Activated CD8-positive, alpha-beta memory T cell treated with anti-CD3 and anti-CD28 coated beads for 4 hours (primary cell): Measurements from ENCODE around the gene TNFRSF19.
"Not testable (repeated sequence)": the region's sequence is repeated elsewhere in the genome, so short reads cannot be mapped to it uniquely, and the experiment has no call there.

ENCODE experiments used
- DNase-seq, 2 donors: peaks; one replicate each; pipeline ENCODE4 v3.0.0-alpha.2; 2020; ENCODE audit warnings: low read depth in 2 of 2

Gene TNFRSF19

GRCh38 chr13:23570099-23570920, at the start of gene TNFRSF19:
TNFRSF19 (plus strand) TSS chr13:23570412; CDS start chr13:23590184, 19,772 bp downstream.
- no peak for DNase-seq

GRCh38 chr13:23529926-23530325, 40.3 kb upstream of the TNFRSF19 start:
- DNase-seq, result not testable (repeated sequence)

- no peak for DNase-seq
Observed at GRCh38 chr13:23531446-23531845, 38.8 kb upstream of the TNFRSF19 start.

- DNase-seq, result no peak
Observed at GRCh38 chr13:23534090-23534489, 36.1 kb upstream of the TNFRSF19 start.

- DNase-seq, result no peak
Observed at GRCh38 chr13:23541221-23541824, 28.9 kb upstream of the TNFRSF19 start.

- no peak for DNase-seq
Observed at GRCh38 chr13:23544668-23545067, 25.5 kb upstream of the TNFRSF19 start.

- no peak for DNase-seq
Observed at GRCh38 chr13:23547000-23547590, 23.1 kb upstream of the TNFRSF19 start.

- no peak for DNase-seq
Observed at GRCh38 chr13:23549724-23550123, 20.5 kb upstream of the TNFRSF19 start.

GRCh38 chr13:23550163-23550562, 20.0 kb upstream of the TNFRSF19 start:
- no peak for DNase-seq

GRCh38 chr13:23551213-23552008, 18.8 kb upstream of the TNFRSF19 start:
- no peak for DNase-seq

- no peak for DNase-seq
Observed at GRCh38 chr13:23552171-23552570, 18.0 kb upstream of the TNFRSF19 start.

GRCh38 chr13:23552661-23553060, 17.6 kb upstream of the TNFRSF19 start:
- DNase-seq, result no peak

GRCh38 chr13:23554000-23554399, 16.2 kb upstream of the TNFRSF19 start:
- DNase-seq, result no peak

- no peak for DNase-seq
Observed at GRCh38 chr13:23557043-23557442, 13.2 kb upstream of the TNFRSF19 start.

GRCh38 chr13:23557733-23558132, 12.5 kb upstream of the TNFRSF19 start:
- no peak for DNase-seq

- DNase-seq, result no peak
Observed at GRCh38 chr13:23558675-23559536, 11.3 kb upstream of the TNFRSF19 start.

- no peak for DNase-seq
Observed at GRCh38 chr13:23560571-23561089, 9.6 kb upstream of the TNFRSF19 start.

GRCh38 chr13:23561261-23561660, 9.0 kb upstream of the TNFRSF19 start:
- no peak for DNase-seq

- DNase-seq, result no peak
Observed at GRCh38 chr13:23563085-23563845, 6.9 kb upstream of the TNFRSF19 start.

- no peak for DNase-seq
Observed at GRCh38 chr13:23567906-23568460, 2.2 kb upstream of the TNFRSF19 start.
